Activated T-helper 2 cell treated with anti-CD3 and anti-CD28 coated beads, Interferon-gamma antibody, Interleukin-2, Interleukin-4, amounts not matched to agents 10 μg/mL and 5 μg/mL and 100 μg/mL, durations not matched to agents 14 hours and 24 hours and 36 hours (primary cell): ENCODE results near the gene KLHDC8A. TPM values are rescaled to one million over a fixed set of nuclear protein-coding genes. Genes with fewer than 3 reads are reported as not detected.
"Not testable (repeated sequence)": the region's sequence is repeated elsewhere in the genome, so short reads cannot be mapped to it uniquely, and the experiment has no call there.

Experiments used
- DNase-seq: peaks from one replicate; pipeline ENCODE4 v3.0.0; 2021; ENCODE audit warnings: low spot score
- H3K27ac Mint-ChIP-seq: one replicate; pipeline ENCODE4 v1.8.0; 2021; ENCODE audit warnings: mixed read lengths
- H3K27me3 Mint-ChIP-seq: one replicate; pipeline ENCODE4 v1.8.0; 2021; ENCODE audit warnings: low read depth, mixed read lengths
- H3K36me3 Mint-ChIP-seq: one replicate; pipeline ENCODE4 v1.8.0; 2021; ENCODE audit warnings: low read depth, mixed read lengths
- H3K4me1 Mint-ChIP-seq: one replicate; pipeline ENCODE4 v1.8.0; 2021; ENCODE audit warnings: low read depth, mixed read lengths
- H3K4me3 Mint-ChIP-seq: one replicate; pipeline ENCODE4 v1.8.0; 2021; ENCODE audit warnings: low read depth, mild to moderate bottlenecking, moderate library complexity, mixed read lengths
- H3K9me3 Mint-ChIP-seq: one replicate; pipeline ENCODE4 v1.8.0; 2021; ENCODE audit warnings: mixed read lengths
- intact Hi-C: fragments of 100-400 bp; cut with micrococcal nuclease; formaldehyde crosslinking; loops from one replicate; pipeline ENCODE4 v1.15.1; 2023
- total RNA-seq: library from RNA; stranded (reverse); gene quantifications from 2 replicates; pipeline ENCODE4 v1.2.3, GENCODE V29; 2022

Gene KLHDC8A
- total RNA-seq, 1 donor from 2014 or later, result not detected

- H3K9me3 Mint-ChIP-seq, H3K27ac Mint-ChIP-seq, H3K4me3 Mint-ChIP-seq, DNase-seq, H3K36me3 Mint-ChIP-seq, intact Hi-C loops, H3K4me1 Mint-ChIP-seq: not testable (repeated sequence)
- H3K27me3 Mint-ChIP-seq, result peaks cover 22% of the 10 kb centered on the region
Measured at GRCh38 chr1:205365086-205365485, 8.4 kb upstream of the KLHDC8A start.

- H3K27me3 Mint-ChIP-seq, result peaks cover 23% of the 10 kb centered on the region
- H3K4me1 Mint-ChIP-seq, result no peaks in the 10 kb centered on the region
- H3K9me3 Mint-ChIP-seq, result no peaks in the 10 kb centered on the region
- H3K27ac Mint-ChIP-seq, result no peak overlapping the region
- H3K36me3 Mint-ChIP-seq, result no peaks in the 10 kb centered on the region
- no peak for DNase-seq
- no peak overlapping the region for H3K4me3 Mint-ChIP-seq
- intact Hi-C loops, result no loop called here
Measured at GRCh38 chr1:205360891-205361290, 4.2 kb upstream of the KLHDC8A start.

- no peaks in the 10 kb centered on the region for H3K9me3 Mint-ChIP-seq
- peaks cover 20% of the 10 kb centered on the region for H3K27me3 Mint-ChIP-seq
- H3K36me3 Mint-ChIP-seq, result no peaks in the 10 kb centered on the region
- intact Hi-C loops, result no loop called here
- no peaks in the 10 kb centered on the region for H3K4me1 Mint-ChIP-seq
- no peak for DNase-seq
- H3K4me3 Mint-ChIP-seq, result no peak overlapping the region
- no peak overlapping the region for H3K27ac Mint-ChIP-seq
Measured at GRCh38 chr1:205359771-205360565, 3.2 kb upstream of the KLHDC8A start.

- Mint-ChIP-seq H3K36me3 (no peaks in the 10 kb centered on the region), H3K4me1 (no peaks in the 10 kb centered on the region)
- intact Hi-C loops, result no loop called here
Measured at GRCh38 chr1:205358579-205358978, 1.9 kb upstream of the KLHDC8A start.

GRCh38 chr1:205357567-205357966 is 845 bp upstream of the KLHDC8A start:
- no peak overlapping the region for H3K27ac Mint-ChIP-seq
- intact Hi-C loops, result no loop called here
- H3K36me3 Mint-ChIP-seq, result no peaks in the 10 kb centered on the region
- no peaks in the 10 kb centered on the region for H3K9me3 Mint-ChIP-seq
- DNase-seq, result no peak
- H3K4me1 Mint-ChIP-seq, result no peaks in the 10 kb centered on the region
- H3K4me3 Mint-ChIP-seq, result no peak overlapping the region
- peaks cover 23% of the 10 kb centered on the region for H3K27me3 Mint-ChIP-seq

More at GRCh38 chr1:205358579-205358978, 1.9 kb upstream of the KLHDC8A start:
- no peak overlapping the region for H3K27ac Mint-ChIP-seq
- no peak for DNase-seq
- no peak overlapping the region for H3K4me3 Mint-ChIP-seq
- no peaks in the 10 kb centered on the region for H3K9me3 Mint-ChIP-seq
- H3K27me3 Mint-ChIP-seq, result peaks cover 23% of the 10 kb centered on the region

- intact Hi-C loops, result loop anchor here (2.0 kb wide), 1 partner anchor 170 kb away; no protein-coding TSS in a partner anchor
- Mint-ChIP-seq H3K9me3 (no peaks in the 10 kb centered on the region), H3K27me3 (peaks cover 12% of the 10 kb centered on the region), H3K4me3 (no peak overlapping the region), H3K4me1 (no peaks in the 10 kb centered on the region), H3K27ac (no peak overlapping the region), H3K36me3 (no peaks in the 10 kb centered on the region)
- no peak for DNase-seq
Measured at GRCh38 chr1:205355075-205355453, 1.7 kb downstream of the KLHDC8A start.

- no peak overlapping the region for H3K4me3 Mint-ChIP-seq
- H3K36me3 Mint-ChIP-seq, result no peaks in the 10 kb centered on the region
- H3K4me1 Mint-ChIP-seq, result no peaks in the 10 kb centered on the region
- intact Hi-C loops, result loop anchor here (1.0 to 2.0 kb wide), 2 partner anchors 131 to 170 kb away; no protein-coding TSS in a partner anchor
- H3K9me3 Mint-ChIP-seq, result no peaks in the 10 kb centered on the region
- no peak overlapping the region for H3K27ac Mint-ChIP-seq
- H3K27me3 Mint-ChIP-seq, result peaks cover 14% of the 10 kb centered on the region
- DNase-seq, result peak; percentile 24
Measured at GRCh38 chr1:205354259-205355074, 2.3 kb downstream of the KLHDC8A start.

GRCh38 chr1:205353612-205354011 is 3.1 kb downstream of the KLHDC8A start:
- Mint-ChIP-seq H3K4me1 (no peaks in the 10 kb centered on the region), H3K9me3 (no peaks in the 10 kb centered on the region), H3K27ac (no peak overlapping the region), H3K27me3 (peaks cover 15% of the 10 kb centered on the region), H3K36me3 (no peaks in the 10 kb centered on the region), H3K4me3 (no peak overlapping the region)
- intact Hi-C loops, result loop anchor here (1.0 to 2.0 kb wide), 2 partner anchors 132 to 171 kb away; no protein-coding TSS in a partner anchor
- no peak for DNase-seq

- no peak overlapping the region for H3K4me3 Mint-ChIP-seq
- intact Hi-C loops, result no loop called here
- DNase-seq, result no peak
- H3K27ac Mint-ChIP-seq, result no peak overlapping the region
- peaks cover 15% of the 10 kb centered on the region for H3K27me3 Mint-ChIP-seq
- H3K9me3 Mint-ChIP-seq, result no peaks in the 10 kb centered on the region
- H3K36me3 Mint-ChIP-seq, result no peaks in the 10 kb centered on the region
- no peaks in the 10 kb centered on the region for H3K4me1 Mint-ChIP-seq
Measured at GRCh38 chr1:205353191-205353590, 3.5 kb downstream of the KLHDC8A start.

GRCh38 chr1:205351984-205352713 is 4.6 kb downstream of the KLHDC8A start:
- DNase-seq, result no peak
- intact Hi-C loops, result no loop called here
- Mint-ChIP-seq H3K9me3 (no peaks in the 10 kb centered on the region), H3K27me3 (peaks cover 22% of the 10 kb centered on the region), H3K4me1 (no peaks in the 10 kb centered on the region), H3K27ac (no peak overlapping the region), H3K36me3 (no peaks in the 10 kb centered on the region), H3K4me3 (no peak overlapping the region)

GRCh38 chr1:205350691-205351141 is 6.0 kb downstream of the KLHDC8A start:
- Mint-ChIP-seq H3K4me1 (no peaks in the 10 kb centered on the region), H3K4me3 (no peak overlapping the region), H3K27ac (no peak overlapping the region), H3K27me3 (peaks cover 33% of the 10 kb centered on the region), H3K36me3 (no peaks in the 10 kb centered on the region), H3K9me3 (no peaks in the 10 kb centered on the region)
- intact Hi-C loops, result no loop called here
- DNase-seq, result no peak

GRCh38 chr1:205350124-205350523 is 6.6 kb downstream of the KLHDC8A start:
- DNase-seq, result no peak
- H3K27me3 Mint-ChIP-seq, result peaks cover 39% of the 10 kb centered on the region
- H3K9me3 Mint-ChIP-seq, result no peaks in the 10 kb centered on the region
- intact Hi-C loops, result no loop called here
- H3K4me3 Mint-ChIP-seq, result no peak overlapping the region
- H3K4me1 Mint-ChIP-seq, result no peaks in the 10 kb centered on the region
- no peaks in the 10 kb centered on the region for H3K36me3 Mint-ChIP-seq
- no peak overlapping the region for H3K27ac Mint-ChIP-seq
